Activated B cell treated with CpG ODN at 0.5 μM for 24 hours (primary cell): ENCODE results near the gene RAPGEF4. TPM values are rescaled to one million over a fixed set of nuclear protein-coding genes. Genes with fewer than 3 reads are reported as not detected.

Source experiments
- ATAC-seq: fragments of 200-7000 bp; cut with Tn5 transposase; one replicate; pipeline ENCODE4 v1.10.0; 2021; ENCODE audit warnings: low read depth, mild to moderate bottlenecking, moderate library complexity
- CTCF ChIA-PET: fragments of 350-600 bp; sonication (Branson Sonifier 250); formaldehyde crosslinking; loops from one replicate; lab custom pipeline; 2021; ENCODE audit warnings: antibody characterized with exemption; lab: Charles Lee
- POLR2A ChIA-PET: fragments of 350-600 bp; sonication (Branson Sonifier 250); formaldehyde crosslinking; loops from one replicate; lab custom pipeline; 2021; ENCODE audit warnings: antibody characterized with exemption; lab: Charles Lee
- DNase-seq: peaks from one replicate; pipeline ENCODE4 v3.0.0; 2022
- H3K27ac Mint-ChIP-seq: one replicate; pipeline ENCODE4 v1.8.0; 2020; ENCODE audit warnings: mixed read lengths
- H3K27me3 Mint-ChIP-seq: one replicate; pipeline ENCODE4 v1.8.0; 2021; ENCODE audit warnings: mixed read lengths
- H3K36me3 Mint-ChIP-seq: one replicate; pipeline ENCODE4 v1.8.0; 2021; ENCODE audit warnings: low read depth, mixed read lengths
- H3K4me1 Mint-ChIP-seq: one replicate; pipeline ENCODE4 v1.8.0; 2021; ENCODE audit warnings: mixed read lengths
- H3K4me3 Mint-ChIP-seq: one replicate; pipeline ENCODE4 v1.8.0; 2020; ENCODE audit warnings: mild to moderate bottlenecking, mixed read lengths
- H3K9me3 Mint-ChIP-seq: one replicate; pipeline ENCODE4 v1.8.0; 2020; ENCODE audit warnings: mixed read lengths
- intact Hi-C: fragments of 100-400 bp; cut with micrococcal nuclease; formaldehyde crosslinking; loops from one replicate; pipeline ENCODE4 v1.15.1; 2024
- total RNA-seq: library from RNA; stranded (reverse); gene quantifications from 2 replicates; pipeline ENCODE4 v1.2.3, GENCODE V29; 2022
- TF ChIP-seq, protein P1 (sequence below): fragments of 200-600 bp; IDR thresholded peaks from one replicate; pipeline ENCODE4 v1.8.0; 2022; ENCODE audit warnings: antibody characterized with exemption, mild to moderate bottlenecking

RAPGEF4 gene
- total RNA-seq, 1 donor from 2014 or later, result not detected

DNA sequence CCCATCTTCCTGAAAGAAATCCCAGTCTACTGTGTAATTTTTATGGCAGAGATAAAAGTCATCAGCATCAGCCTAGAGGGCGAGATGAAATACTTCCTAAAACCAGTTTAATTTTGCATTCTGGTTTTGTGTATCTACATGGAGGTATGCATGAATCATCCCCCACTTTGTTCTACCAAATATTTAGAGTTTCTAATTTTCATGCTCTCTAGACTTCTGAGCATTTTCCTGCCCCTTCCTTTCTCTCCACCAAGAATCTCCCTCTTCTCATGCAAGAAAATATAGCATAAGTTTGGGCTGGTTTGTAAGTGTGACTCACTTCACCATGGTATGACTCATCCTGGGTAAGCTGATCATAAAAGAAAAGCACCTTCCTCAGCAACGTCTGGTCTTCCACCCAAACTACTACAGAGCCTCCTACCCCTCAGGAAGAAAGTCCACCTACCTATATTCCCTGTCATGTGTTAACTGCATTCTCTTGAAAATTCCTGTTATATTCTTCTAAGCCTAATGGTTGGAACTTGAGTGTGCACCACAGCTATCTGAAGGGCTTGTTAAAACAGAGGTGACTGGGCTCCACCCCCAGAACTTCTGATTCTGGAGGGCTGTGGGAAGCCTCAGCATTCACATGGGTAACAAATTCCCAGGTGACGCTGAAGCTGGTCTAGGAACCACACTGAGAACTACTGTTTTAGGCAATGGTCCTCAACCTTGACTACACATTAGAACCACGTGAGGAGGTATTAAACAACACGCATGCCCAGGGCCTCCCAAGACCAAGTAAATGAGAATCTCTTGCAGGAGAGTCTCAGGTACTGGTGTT, 37.4 kb upstream of the RAPGEF4 start:
- TF ChIP-seq, protein P1, sequence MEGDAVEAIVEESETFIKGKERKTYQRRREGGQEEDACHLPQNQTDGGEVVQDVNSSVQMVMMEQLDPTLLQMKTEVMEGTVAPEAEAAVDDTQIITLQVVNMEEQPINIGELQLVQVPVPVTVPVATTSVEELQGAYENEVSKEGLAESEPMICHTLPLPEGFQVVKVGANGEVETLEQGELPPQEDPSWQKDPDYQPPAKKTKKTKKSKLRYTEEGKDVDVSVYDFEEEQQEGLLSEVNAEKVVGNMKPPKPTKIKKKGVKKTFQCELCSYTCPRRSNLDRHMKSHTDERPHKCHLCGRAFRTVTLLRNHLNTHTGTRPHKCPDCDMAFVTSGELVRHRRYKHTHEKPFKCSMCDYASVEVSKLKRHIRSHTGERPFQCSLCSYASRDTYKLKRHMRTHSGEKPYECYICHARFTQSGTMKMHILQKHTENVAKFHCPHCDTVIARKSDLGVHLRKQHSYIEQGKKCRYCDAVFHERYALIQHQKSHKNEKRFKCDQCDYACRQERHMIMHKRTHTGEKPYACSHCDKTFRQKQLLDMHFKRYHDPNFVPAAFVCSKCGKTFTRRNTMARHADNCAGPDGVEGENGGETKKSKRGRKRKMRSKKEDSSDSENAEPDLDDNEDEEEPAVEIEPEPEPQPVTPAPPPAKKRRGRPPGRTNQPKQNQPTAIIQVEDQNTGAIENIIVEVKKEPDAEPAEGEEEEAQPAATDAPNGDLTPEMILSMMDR, result no peak
- Mint-ChIP-seq H3K36me3 (no peaks in the 10 kb centered on the region), H3K9me3 (peaks cover 5% of the 10 kb centered on the region), H3K27ac (no peak overlapping the region), H3K27me3 (peaks cover 4% of the 10 kb centered on the region), H3K4me1 (no peaks in the 10 kb centered on the region), H3K4me3 (no peak overlapping the region)
- no peak for DNase-seq
- ATAC-seq, result no peak
- ChIA-PET POLR2A (no interaction called here), CTCF (no interaction called here)
- intact Hi-C loops, result no loop called here

- Mint-ChIP-seq H3K9me3 (peaks cover 5% of the 10 kb centered on the region), H3K4me1 (no peaks in the 10 kb centered on the region), H3K36me3 (no peaks in the 10 kb centered on the region), H3K27me3 (peaks cover 11% of the 10 kb centered on the region), H3K4me3 (no peak overlapping the region), H3K27ac (no peak overlapping the region)
- ChIA-PET POLR2A (interaction anchor here (0.6 kb wide), 1 partner anchor 16 kb away, joined by 3 read pairs; no protein-coding TSS in a partner anchor), CTCF (no interaction called here)
- TF ChIP-seq, protein P1, result no peak
- intact Hi-C loops, result no loop called here
- no peak for DNase-seq
- ATAC-seq, result no peak
These were observed 34.4 kb upstream of the RAPGEF4 start for GRCh38 chr2:172701250-172701649.

DNA sequence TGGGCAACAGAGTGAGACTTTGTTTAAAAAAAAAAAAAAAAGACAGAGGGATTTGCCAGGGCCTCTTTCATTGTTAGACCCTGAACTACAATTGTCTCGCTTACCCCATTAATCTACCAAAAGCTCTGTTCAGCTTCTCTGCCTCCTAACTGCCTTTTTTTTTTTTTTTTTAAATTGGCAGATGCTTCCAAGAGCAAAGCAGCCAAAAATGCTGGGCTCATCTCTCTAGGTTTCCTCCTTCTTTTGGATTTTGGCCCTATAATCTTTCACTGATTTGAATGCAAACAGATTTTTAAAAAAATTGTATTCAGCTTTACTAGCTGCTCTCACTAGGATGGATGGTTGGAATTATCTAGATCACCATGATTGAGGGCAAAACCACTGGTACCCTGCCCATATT, 33.2 kb upstream of the RAPGEF4 start:
- TF ChIP-seq, protein P1, result no peak
- ChIA-PET CTCF (no interaction called here), POLR2A (no interaction called here)
- Mint-ChIP-seq H3K4me1 (no peaks in the 10 kb centered on the region), H3K27ac (no peak overlapping the region), H3K36me3 (no peaks in the 10 kb centered on the region), H3K27me3 (peaks cover 8% of the 10 kb centered on the region), H3K4me3 (no peak overlapping the region), H3K9me3 (peaks cover 5% of the 10 kb centered on the region)
- intact Hi-C loops, result no loop called here
- ATAC-seq, result no peak
- DNase-seq, result no peak

- Mint-ChIP-seq H3K4me1 (no peaks in the 10 kb centered on the region), H3K9me3 (peaks cover 5% of the 10 kb centered on the region), H3K4me3 (no peak overlapping the region), H3K27ac (no peak overlapping the region), H3K36me3 (no peaks in the 10 kb centered on the region), H3K27me3 (peaks cover 8% of the 10 kb centered on the region)
- ChIA-PET POLR2A (no interaction called here), CTCF (no interaction called here)
- TF ChIP-seq, protein P1, result no peak
- DNase-seq (no peak), ATAC-seq (no peak)
- intact Hi-C loops, result no loop called here
These were observed 31.3 kb upstream of the RAPGEF4 start for GRCh38 chr2:172704072-172704936.

- POLR2A ChIA-PET, result no interaction called here
- Mint-ChIP-seq H3K4me1 (no peaks in the 10 kb centered on the region), H3K4me3 (no peak overlapping the region), H3K27ac (no peak overlapping the region), H3K27me3 (peaks cover 8% of the 10 kb centered on the region), H3K36me3 (no peaks in the 10 kb centered on the region), H3K9me3 (peaks cover 5% of the 10 kb centered on the region)
- CTCF ChIA-PET, result no interaction called here
- TF ChIP-seq, protein P1, result no peak
- DNase-seq (no peak), ATAC-seq (no peak)
- intact Hi-C loops, result no loop called here
These were observed 30.3 kb upstream of the RAPGEF4 start for GRCh38 chr2:172705352-172705751.
